Left lung (tissue), 10 donors: ENCODE data around the gene ANKRD13B. TPM values are rescaled to one million over a fixed set of nuclear protein-coding genes. Genes with fewer than 3 reads are reported as not detected.
A peak's percentile ranks its signal among the peaks of the same experiment; 100 is the strongest.

ENCODE experiments used
- ATAC-seq: fragments of 200-7000 bp; cut with Tn5 transposase; one replicate; pipeline ENCODE4 v1.9.1; 2020; ENCODE audit warnings: moderate library complexity
- DNase-seq, 4 donors: peaks; one replicate each; pipeline ENCODE4 v3.0.0-alpha.2; 2013 to 2020
- H3K27ac ChIP-seq, 2 donors: fragments of 200-600 bp; sonication (generic) in 1 of 2; one replicate each; pipeline versions ENCODE4 v1.5.0 to v1.8.0; 2020 to 2021
- H3K27me3 ChIP-seq, 2 donors: fragments of 200-600 bp; sonication (generic) in 1 of 2; one replicate each; pipeline versions ENCODE4 v1.5.0 to v1.8.0; 2020 to 2021
- H3K36me3 ChIP-seq, 2 donors: fragments of 200-600 bp; sonication (generic) in 1 of 2; one replicate each; pipeline versions ENCODE4 v1.5.0 to v1.8.0; 2020 to 2021
- H3K4me1 ChIP-seq, 2 donors: fragments of 200-600 bp; one replicate each; pipeline ENCODE4 v1.8.0; 2021
- H3K4me3 ChIP-seq, 2 donors: fragments of 200-600 bp; sonication (generic) in 1 of 2; one replicate each; pipeline versions ENCODE4 v1.5.0 to v1.8.0; 2020 to 2021; ENCODE audit warnings: mild to moderate bottlenecking in 1 of 2
- H3K9me3 ChIP-seq, 2 donors: fragments of 200-600 bp; sonication (generic) in 1 of 2; one replicate each; pipeline versions ENCODE4 v1.5.0 to v1.8.0; 2020 to 2021
- intact Hi-C, 2 donors: fragments of 100-400 bp; cut with DNase I; formaldehyde crosslinking; loops; one replicate each; pipeline versions ENCODE4 v1.11.2 to v1.14.2; 2022
- polyA plus RNA-seq, 6 donors: library from polyadenylated mRNA; unstranded; fragments of 120-200 nt; gene quantifications; one replicate each; pipeline ENCODE4 v1.2.1, GENCODE V29; 2013; ENCODE audit not compliant: insufficient read length in 6 of 6
- total RNA-seq, 2 donors: library from RNA; stranded (reverse); fragmentation: NEBNext Ultra II Directional; extraction: Animal tissue kit (Norgen Biotek cat#: 25700); gene quantifications; one replicate each; pipeline ENCODE4 v1.2.1, GENCODE V29; 2021
- TF ChIP-seq, protein P1 (sequence below), 2 donors: fragments of 200-600 bp; sonication (generic) in 1 of 2; IDR thresholded peaks; one replicate each; pipeline versions ENCODE4 v1.5.0 to v1.8.0; 2021; ENCODE audit warnings: antibody characterized with exemption in 2 of 2
- donor health status: DM: no; HTN: yes; CAD: no.
- donor health status: DM: no; HTN: no; CAD: no.

Gene ANKRD13B
- total and polyA plus RNA-seq, 8 donors: 7.7 to 14.3 (median 9.5) TPM

DNA sequence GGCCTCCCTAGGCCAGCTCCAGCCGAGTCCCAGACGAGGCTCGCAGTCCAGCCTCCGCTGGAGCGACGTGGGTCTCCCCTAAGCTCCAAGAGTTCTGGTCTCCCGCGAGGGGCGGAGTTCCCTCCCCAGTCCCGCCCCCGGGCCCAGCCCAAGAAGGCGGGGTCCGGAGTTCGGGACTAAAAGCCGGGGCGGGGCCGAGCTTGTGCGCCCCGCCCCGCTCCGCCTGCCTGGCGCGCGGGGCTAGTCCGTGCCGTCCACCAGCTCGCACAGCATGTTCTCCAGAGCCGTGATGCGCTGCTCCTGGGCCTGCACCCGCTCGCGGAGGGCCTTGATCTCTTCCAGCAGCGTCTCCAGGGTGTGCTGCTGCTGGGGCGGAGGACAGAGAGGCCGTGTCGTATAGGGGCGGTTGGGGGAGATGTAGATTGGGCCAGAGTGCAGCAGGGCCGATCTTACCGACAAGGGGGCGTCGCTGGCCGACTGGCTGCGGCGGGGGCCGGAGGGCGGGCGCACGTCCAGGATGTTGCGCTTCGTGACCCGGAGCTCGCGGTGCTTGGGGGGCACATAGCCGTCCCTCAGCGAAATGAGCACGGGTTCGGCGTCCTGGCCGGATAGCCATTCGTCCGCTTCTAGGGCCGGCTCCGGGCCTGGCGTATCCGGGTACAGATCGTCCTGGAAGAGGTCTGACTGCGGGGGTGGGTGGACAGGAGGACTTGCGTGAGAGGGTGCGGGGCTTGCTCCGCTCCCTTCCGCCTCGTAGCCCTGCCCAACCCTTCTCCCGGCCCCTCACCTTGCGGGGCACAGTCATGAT is 22.8 kb downstream of the ANKRD13B start:
- TF ChIP-seq, protein P1, sequence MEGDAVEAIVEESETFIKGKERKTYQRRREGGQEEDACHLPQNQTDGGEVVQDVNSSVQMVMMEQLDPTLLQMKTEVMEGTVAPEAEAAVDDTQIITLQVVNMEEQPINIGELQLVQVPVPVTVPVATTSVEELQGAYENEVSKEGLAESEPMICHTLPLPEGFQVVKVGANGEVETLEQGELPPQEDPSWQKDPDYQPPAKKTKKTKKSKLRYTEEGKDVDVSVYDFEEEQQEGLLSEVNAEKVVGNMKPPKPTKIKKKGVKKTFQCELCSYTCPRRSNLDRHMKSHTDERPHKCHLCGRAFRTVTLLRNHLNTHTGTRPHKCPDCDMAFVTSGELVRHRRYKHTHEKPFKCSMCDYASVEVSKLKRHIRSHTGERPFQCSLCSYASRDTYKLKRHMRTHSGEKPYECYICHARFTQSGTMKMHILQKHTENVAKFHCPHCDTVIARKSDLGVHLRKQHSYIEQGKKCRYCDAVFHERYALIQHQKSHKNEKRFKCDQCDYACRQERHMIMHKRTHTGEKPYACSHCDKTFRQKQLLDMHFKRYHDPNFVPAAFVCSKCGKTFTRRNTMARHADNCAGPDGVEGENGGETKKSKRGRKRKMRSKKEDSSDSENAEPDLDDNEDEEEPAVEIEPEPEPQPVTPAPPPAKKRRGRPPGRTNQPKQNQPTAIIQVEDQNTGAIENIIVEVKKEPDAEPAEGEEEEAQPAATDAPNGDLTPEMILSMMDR (IDR thresholded peaks at IDR 0.05): no peak
- H3K9me3 ChIP-seq: no peaks in the 10 kb centered on the region
- H3K27me3 ChIP-seq: peaks cover 0 to 72% of the 10 kb centered on the region in 2 donors
- peak overlapping the region; percentile 27 to 39 for H3K4me3 ChIP-seq
- peaks cover 35 to 60% of the 10 kb centered on the region in 2 donors for H3K4me1 ChIP-seq
- no peaks in the 10 kb centered on the region for H3K36me3 ChIP-seq
- DNase-seq: peak in 3 of 4 donors; percentile 86 to 97 (median 86)
- H3K27ac ChIP-seq: peak overlapping the region in 1 of 2 donors; percentile 20
- intact Hi-C loops: no loop called here
- peak; percentile 76 for ATAC-seq

DNA sequence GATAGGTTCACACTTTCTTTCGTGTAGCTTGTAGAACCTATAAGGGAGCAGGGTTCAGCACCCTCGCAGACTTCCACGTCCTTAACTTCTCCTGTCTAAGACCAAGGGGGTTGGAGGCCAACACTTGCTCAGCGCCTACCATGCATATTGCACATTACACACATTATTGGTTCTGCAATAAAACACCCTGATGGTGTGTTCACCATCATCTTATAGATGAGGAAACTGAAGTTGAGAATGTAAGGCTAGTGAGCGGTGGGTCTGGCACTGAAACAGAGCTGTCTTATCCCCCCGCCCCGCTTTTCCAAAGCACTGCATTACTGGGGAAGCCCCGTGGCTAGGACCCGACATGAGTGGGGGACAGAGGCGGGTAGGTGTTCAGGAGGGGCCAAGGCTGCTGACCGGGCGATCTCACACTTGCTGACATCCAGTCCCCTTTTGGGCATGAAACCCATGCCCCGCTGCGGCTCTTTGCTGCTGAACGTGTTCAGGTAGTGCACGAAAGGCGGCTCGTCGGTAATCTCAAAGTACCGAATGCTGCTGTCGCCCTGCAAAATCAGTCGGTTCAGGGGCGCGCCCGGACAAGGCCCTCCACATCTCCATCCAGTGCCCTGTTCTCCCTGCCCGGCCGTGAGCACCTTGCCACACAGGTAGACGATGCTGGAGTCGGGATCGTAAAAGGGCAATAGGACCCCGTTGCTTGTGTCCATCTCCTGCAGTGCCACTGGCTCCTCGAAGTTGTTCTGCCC is 23.5 kb downstream of the ANKRD13B start:
- Histone ChIP-seq H3K4me3 (peak overlapping the region; percentile 27 to 43), H3K27me3 (peaks cover 0 to 72% of the 10 kb centered on the region in 2 donors), H3K27ac (no peak overlapping the region), H3K9me3 (no peaks in the 10 kb centered on the region), H3K4me1 (peaks cover 35 to 60% of the 10 kb centered on the region in 2 donors), H3K36me3 (no peaks in the 10 kb centered on the region)
- DNase-seq (peak in 1 of 4 donors; percentile 63), ATAC-seq (no peak)
- TF ChIP-seq, protein P1 (IDR thresholded peaks at IDR 0.05): no peak
- intact Hi-C loops: no loop called here

DNA sequence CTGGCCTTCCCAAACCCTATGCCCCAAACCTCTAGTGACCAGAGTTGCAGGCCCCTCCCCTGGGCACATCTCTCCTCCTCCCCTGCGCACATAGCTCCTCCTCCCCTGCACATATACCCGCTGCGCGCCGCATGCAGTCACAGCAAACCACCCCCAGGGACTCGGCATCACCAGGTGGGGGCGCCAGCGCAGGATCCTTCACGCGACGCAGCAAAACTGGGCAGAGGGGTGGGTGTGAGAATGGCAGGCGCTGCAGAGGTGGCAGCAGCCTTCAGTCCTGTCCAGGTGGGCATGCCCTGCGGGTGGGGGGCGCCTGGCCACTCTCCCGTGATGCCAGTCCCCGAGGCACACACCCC is 24.2 kb downstream of the ANKRD13B start:
- peak overlapping the region; percentile 28 to 43 for H3K4me3 ChIP-seq
- TF ChIP-seq, protein P1 (IDR thresholded peaks at IDR 0.05): peak; percentile 36 to 62
- no peaks in the 10 kb centered on the region for H3K36me3 ChIP-seq
- peaks cover 0 to 77% of the 10 kb centered on the region in 2 donors for H3K27me3 ChIP-seq
- intact Hi-C loops: no loop called here
- ATAC-seq (peak; percentile 69), DNase-seq (peak in 3 of 4 donors; percentile 71 to 95 (median 89))
- H3K4me1 ChIP-seq: peaks cover 35 to 64% of the 10 kb centered on the region in 2 donors
- H3K27ac ChIP-seq: no peak overlapping the region
- no peaks in the 10 kb centered on the region for H3K9me3 ChIP-seq

DNA sequence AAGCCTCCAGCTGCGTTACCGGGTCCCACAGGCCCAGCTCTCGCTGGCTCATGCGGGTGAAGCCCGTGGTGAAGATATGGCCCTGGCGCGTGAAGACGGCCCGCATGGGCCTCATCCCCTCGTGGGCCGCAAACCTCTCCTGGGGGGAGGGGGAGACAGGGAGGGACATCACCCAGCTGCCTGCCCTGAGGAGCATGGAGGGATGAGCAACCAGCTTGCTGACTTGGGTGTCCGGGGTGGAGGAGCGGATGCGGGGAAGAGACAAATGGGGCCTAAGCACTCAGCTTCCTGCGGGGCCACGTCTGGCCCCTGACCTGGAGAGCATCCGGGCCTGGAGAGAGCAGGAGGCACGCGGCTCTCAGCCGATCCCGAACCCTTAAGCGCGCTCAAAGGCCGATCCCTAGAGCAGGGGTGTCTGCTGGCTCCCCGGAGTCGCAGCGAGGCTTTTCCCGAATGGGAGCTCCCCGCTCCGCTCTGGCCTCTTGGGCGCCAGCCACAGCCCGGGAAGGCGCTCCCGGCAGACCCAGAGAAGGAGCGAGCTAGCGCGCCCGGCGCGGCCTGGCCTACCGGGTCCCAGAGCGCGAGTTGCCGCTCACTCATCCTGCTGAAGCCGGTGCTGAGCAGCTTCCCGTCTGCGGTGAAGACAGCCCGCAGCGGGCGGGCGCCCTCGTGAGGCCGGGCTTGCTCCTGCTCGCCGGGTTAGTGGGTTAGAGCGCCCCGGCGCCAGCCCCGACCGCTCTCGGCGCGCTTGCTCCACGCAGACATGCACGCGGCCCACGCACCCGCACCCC is 24.7 kb downstream of the ANKRD13B start:
- H3K36me3 ChIP-seq: no peaks in the 10 kb centered on the region
- H3K4me3 ChIP-seq: peak overlapping the region; percentile 28 to 43
- TF ChIP-seq, protein P1 (IDR thresholded peaks at IDR 0.05): peak; percentile 60 to 66
- H3K4me1 ChIP-seq: peaks cover 35 to 69% of the 10 kb centered on the region in 2 donors
- ATAC-seq (peak; percentile 75), DNase-seq (peak in 2 of 4 donors; percentile 91 to 99)
- intact Hi-C loops: no loop called here
- peak overlapping the region; percentile 44 to 62 for H3K27ac ChIP-seq
- peaks cover 0 to 77% of the 10 kb centered on the region in 2 donors for H3K27me3 ChIP-seq
- H3K9me3 ChIP-seq: no peaks in the 10 kb centered on the region
